Lung microvascular endothelial cell (primary cell): Measurements from ENCODE around the gene MRPS11. TPM values are rescaled to one million over a fixed set of nuclear protein-coding genes. Genes with fewer than 3 reads are reported as not detected.

Source experiments
- total RNA-seq: library from RNA; depleted of rRNA; stranded (reverse); fragments of >200 nt; gene quantifications from 2 replicates; pipeline ENCODE4 v1.2.1, GENCODE V29; 2014

MRPS11 gene
- total RNA-seq, 1 donor from 2014 or later: 29.4 TPM

Other genes starting within 250 kb of the MRPS11 start
- not detected in 2 replicates for gene NTRK3, start 211.0 kb upstream of the MRPS11 start, total RNA-seq
- gene MRPL46, start 320 bp upstream of the MRPS11 start, total RNA-seq: 12.0 and 15.5 TPM in 2 replicates
- 1.6 and 2.2 TPM in 2 replicates for gene DET1, start 79.0 kb downstream of the MRPS11 start, total RNA-seq
- gene AEN, start 153.6 kb downstream of the MRPS11 start, total RNA-seq: 36.4 and 37.5 TPM in 2 replicates
- 13.5 and 54.4 TPM in 2 replicates for gene ISG20, start 171.3 kb downstream of the MRPS11 start, total RNA-seq